G401.6 (cell line): ENCODE data around the gene NLRC5.
"Not testable (repeated sequence)": the region's sequence is repeated elsewhere in the genome, so short reads cannot be mapped to it uniquely, and the experiment has no call there.

Source experiments
- FAIRE-seq: peaks from 2 replicates; lab custom pipeline; 2012; peaks lifted over from hg19 to GRCh38; lab: Jason Lieb, UNC

NLRC5 gene

DNA sequence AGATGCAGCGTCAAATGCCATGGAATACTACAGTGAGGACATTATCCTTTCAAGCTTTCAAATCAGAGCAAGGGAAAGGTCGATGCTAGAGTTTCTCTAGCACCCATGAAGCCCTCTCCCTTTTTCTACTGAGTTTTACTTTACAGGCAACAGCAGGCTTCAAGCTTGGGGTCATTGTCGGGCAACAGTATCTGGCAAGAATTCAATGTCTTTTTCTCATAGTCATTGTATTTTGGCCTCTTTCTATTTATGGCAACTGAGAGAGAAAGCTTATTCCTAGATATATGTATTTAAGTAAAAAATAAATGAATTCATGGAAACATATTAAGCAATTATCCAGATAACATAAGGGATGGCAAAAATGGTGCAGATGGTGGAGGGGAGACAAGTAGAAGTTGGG is 28.0 kb upstream of the NLRC5 start:
- FAIRE-seq: no peak

DNA sequence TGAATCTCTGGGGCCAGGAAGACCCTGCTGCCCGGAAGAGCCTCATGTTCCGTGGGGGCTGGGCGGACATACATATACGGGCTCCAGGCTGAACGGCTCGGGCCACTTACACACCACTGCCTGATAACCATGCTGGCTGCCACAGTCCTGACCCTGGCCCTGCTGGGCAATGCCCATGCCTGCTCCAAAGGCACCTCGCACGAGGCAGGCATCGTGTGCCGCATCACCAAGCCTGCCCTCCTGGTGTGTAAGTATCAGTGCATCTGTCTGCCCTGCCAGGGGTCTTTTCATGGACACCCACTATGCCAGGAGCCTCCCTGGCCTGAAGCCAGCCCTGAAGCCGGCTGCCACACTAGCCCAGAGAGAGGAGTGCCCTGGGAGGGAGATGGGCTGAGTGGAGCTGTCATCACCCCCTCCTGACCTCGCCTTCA is 27.5 kb upstream of the NLRC5 start, which contains the start of gene CETP:
Gene CETP, plus strand, starts transcription at position 100 of the 431 bp plus-strand sequence. Its CDS starts 30 bp downstream, at position 130.
- FAIRE-seq: no peak

DNA sequence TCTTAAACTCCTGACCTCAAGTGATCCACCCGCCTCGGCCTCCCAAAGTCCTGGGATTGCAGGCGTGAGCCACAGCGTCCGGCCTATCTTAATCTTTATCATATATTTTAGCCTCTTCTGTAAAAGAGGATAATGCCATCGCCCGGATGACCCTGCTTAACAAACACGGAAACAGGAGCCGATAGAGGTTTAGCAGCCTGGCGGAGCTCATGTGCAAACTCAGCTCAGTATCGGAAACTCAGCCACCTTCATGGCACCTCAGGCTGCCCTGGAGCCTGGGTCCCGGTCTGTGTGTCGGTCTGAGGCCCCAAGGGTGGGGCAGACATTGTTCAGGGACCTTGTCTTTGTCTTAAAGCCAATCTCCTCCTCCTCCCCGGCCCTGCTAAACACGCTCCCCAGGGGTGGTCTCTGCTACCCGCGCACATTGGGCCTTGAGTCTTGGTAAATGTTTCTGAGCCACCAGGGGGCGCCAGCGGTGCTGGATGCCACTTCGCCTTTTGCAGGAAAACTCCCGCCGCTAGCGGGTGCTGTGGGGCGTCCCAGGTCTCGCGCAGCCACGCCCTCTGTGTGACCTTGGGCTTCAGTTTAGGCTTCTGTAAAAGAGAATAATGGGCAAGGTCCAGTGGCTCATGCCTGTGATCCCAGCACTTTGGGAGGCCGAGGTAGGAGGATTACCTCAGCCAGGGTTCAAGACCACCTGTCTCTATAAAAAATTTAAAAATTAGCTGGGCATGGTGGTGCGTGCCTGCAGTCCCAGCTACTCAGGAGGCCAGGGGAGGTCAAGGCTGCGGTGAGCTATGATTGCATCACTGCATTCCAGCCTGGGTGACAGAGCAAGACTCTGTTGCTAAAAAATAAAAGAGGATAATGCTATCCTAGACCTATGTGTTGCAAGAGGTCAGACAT is 24.9 kb upstream of the NLRC5 start:
- FAIRE-seq: no peak

DNA sequence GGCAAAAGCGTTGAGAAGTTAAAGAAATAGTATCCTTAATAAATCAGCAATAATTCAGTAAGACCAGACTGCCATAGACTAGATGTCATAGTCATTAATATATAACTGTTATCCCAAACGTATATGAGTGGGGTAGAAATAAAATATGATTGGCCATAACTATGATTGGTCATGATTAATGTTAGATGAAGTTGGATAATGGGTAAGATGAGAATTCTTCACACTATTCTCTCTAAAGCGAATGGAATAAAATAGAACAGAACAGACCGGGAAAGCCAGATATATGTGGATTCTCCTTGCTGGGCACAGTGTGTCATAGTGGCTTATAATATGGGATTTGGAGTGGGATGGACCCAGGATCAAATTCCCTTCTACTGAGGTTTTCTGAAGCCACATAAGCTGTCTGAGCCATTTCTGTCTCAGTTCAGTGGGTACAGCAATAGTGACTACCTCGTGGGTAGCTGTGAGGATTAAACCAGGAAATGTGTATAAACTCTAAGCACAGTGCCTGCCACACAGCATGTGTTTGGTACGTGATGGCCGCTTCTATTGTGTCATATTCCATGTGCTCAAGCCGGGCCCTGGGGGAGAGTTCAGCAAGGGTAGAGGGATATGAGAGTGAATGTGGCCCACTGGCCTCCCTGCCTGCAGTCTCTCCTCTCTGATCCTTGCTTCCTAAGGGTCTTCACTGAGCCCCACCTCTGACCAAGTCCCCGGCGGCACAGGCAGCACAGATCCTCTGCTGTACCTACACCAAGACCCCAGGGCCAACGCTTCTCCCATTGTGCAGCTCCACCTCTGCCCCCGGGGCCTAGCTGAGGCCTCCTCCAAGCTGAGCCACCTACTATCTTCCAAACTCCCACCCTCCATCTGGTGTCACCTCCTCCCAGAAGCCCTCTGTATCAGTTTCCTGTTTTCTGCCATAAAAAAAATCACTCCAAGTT is 23.9 kb upstream of the NLRC5 start:
- no peak for FAIRE-seq

DNA sequence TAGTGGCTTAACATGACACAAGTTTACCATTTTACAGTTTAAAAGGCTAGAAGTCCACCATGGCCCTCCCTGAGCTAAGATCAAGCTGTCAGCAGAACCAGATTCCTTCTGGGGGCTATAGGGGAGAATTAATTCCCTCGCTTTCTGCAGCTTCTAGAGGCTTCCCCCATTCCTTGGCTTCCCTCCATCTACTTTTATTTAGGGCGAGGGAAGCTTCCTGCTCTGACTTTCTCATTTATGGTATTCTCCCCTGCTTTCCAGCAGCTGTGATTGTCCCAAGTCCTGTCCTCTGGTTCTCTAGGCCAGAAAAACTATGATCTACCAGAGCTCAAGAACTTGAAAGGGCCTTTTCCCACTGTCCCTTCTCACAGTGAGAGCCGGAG is 23.3 kb upstream of the NLRC5 start:
- FAIRE-seq: no peak

DNA sequence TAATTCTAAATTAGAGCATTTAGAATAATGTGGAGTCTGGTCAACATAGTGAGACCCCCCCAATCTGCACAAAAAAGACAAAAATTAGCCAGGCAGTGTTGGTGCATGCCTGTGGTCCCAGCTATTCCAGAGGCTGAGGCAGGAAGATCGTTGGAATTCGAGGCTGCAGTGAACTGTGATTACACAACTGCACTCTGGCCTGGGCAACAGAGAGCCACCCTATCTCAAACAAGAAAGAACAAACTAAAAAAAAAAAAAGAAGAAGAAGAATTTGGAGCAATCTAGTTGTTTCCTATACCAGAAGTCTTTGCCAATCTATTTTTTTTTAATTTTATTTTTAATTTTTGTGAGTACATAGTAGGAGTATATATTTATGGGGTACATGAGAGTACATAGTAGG is 21.6 kb upstream of the NLRC5 start:
- no peak for FAIRE-seq

DNA sequence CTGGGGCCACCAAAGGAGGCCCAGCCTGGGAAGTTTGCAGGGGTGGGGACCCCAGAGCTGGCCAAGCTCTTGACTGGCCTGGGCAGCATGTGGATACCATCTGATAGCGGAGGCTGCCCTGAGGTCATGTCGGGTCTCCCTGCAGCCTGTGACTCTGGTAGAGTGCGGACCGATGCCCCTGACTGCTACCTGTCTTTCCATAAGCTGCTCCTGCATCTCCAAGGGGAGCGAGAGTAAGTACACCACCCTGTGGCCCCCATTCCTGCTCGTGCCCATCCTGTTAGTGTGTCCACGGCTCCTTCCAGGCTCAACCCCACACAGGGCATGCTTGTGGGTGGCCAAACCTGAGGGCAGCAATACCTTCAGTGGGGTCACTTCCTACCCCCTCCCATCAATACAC is 19.6 kb upstream of the NLRC5 start:
- FAIRE-seq: no peak

DNA sequence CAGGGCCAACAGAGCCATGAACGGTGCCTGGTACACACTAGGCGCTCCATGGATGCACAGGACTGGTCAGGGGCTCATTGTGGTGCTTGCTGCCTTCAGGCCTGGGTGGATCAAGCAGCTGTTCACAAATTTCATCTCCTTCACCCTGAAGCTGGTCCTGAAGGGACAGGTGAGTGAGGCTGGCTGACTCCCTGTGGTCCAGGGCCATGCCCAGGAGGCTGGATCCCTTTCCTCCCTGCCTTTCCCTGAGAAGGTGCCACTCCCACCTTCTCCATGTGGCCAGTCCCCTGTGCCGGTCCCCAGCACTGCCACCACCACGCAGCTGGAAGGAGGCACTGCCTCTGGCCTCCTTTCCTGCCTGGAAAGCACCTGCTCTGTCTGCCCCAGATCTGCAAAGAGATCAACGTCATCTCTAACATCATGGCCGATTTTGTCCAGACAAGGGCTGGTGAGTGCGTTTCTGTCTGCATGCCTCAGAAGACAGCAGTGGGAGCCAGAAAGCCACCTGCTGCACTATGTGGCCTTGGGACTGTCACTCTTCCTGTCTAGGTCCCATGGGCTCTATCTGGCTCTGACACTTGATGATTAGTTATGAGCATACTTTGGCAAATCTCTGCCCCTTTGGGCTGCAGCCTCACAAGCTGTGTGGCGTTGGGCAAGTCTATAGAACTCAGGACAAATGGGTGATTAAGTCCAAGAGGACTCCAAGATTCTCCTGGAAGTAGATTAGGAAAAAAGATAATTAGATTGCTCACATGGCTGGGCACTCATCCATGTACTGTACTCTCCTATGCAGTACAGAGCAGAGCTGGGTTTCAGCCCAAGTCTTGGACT is 18.2 kb upstream of the NLRC5 start:
- no peak for FAIRE-seq

DNA sequence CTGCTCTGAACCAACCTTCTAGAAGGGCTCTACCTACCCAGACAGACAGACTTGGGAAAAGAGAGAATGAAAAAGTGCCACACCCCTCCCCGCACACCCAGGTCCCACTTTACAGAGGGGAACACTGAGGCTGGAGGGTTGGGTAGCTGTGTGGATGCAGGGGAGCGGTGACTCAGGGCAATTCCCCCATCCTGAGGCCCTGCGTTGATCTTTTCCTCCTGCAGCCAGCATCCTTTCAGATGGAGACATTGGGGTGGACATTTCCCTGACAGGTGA is 17.7 kb upstream of the NLRC5 start:
- FAIRE-seq: no peak

DNA sequence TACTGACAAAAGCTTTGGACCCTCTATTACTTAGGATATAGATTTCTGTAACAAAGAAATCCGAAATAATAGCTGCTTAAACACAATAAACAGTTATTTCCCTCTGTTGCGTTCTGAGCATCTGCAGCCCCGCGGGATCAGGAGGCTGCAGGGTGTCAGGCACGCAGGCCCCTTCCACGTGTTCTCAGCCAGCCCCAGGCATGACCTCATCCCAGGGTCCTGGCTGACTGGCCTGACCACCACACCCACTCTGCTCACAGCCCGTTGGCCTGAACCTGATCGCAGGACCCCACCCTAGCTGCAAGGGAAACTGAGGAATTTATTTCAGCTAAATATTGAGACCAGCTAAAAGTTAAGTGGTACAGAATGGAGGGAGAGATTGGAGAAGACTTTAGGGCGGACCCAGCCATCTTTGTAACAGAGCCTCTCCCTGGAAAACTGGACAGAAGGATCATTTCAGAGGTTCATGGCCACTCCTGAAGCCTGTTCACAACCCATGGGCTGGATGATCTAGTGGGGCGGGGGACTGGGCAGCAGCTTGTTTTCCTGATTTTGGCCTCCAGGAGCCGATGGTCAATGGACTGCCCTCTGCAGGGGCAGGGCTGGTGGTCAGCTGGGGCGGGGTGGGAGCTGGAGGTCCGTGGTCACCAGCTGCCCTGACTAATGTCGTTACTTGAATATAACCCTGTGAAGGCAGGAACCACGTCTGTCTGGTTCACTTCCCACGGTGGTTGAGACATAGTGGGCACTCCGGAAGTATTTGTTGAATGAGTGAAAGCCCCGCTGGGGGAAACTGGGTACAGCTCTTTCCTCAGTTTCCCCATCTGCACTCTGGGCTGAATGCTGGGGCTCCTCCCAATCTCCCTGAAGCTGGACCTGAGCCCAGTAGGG is 16.7 kb upstream of the NLRC5 start:
- no peak for FAIRE-seq

DNA sequence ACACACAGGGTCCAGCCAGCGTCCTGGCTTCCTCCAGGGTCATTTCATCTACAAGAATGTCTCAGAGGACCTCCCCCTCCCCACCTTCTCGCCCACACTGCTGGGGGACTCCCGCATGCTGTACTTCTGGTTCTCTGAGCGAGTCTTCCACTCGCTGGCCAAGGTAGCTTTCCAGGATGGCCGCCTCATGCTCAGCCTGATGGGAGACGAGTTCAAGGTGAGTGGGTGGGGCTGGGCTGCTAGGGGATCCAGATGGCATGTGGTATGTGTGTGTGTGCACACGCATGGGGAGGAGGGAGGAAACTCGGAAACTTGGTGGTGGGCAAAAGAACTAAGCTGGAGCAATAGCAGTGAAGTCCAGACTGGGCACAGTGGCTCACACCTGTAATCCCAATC is 16.1 kb upstream of the NLRC5 start:
- no peak for FAIRE-seq

DNA sequence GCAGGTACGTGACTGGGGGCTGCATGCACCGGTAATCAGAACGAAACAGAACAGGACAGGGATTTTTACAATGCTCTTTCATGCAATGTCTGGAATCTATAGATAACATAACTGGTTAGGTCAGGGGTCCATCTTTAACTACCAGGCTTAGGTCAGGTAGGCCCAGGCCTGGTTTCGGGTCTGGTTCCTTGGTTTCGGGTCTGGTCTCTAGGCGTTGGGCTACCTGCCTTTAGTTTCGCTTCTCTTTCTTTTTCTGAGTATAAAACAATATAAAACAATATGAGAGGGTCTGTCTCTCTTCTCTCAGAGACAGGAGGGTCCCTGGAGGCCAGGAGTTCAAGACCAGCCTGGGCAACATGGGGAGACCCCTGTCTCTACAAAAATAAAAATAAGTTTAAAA is 15.5 kb upstream of the NLRC5 start:
- not testable (repeated sequence) for FAIRE-seq

DNA sequence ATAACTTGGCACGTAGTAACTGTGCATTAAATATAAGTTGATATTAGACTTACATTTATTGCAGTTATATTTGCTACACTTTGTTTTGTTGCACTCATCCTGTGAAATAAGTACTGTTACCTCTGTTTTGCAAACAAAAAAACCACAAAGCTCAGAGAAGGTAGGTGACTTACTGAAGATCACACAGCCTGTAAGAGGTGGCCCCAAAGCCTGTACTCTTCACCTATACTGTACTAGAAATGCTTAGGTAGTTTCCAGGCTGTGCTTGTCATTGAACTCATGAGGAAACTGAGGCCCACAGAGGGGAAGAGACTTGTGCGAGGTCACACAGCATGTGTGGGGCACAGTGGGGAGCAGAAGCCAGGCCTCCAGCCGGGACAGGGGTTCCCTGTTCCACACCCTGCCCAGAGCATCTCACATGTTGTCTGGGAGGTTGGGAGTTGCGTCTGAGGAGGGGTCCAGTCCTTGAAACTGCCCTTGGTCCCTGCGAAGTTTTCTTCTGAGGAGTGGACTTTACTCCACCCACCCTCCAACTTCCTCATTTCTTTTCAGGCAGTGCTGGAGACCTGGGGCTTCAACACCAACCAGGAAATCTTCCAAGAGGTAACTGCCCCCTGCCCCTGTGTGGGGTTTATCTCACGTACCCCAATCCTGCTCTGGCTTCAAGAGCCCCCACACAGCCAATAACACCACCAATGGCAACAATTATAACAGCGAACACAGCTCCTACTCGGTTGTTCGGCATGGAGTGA is 14.6 kb upstream of the NLRC5 start:
- FAIRE-seq: no peak

DNA sequence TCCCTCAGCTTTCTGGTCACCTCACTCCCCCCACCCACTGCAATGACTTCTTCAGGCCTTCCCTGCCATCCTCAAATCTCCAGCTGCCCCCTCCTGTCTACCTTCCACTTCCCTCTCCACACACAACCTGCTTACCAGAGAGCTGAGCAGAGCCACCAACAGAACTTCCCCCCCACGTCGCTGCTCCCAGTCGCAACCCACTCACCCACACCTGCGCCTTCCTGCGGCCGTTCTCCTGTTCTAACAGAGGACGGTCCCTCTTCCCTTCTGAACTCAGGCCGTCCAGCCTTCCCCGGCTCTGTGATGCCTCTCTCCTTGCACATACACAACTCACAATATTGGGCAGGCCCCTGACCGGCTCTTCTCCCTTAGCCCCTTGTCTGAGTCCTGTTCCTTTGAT is 13.6 kb upstream of the NLRC5 start:
- FAIRE-seq: no peak

DNA sequence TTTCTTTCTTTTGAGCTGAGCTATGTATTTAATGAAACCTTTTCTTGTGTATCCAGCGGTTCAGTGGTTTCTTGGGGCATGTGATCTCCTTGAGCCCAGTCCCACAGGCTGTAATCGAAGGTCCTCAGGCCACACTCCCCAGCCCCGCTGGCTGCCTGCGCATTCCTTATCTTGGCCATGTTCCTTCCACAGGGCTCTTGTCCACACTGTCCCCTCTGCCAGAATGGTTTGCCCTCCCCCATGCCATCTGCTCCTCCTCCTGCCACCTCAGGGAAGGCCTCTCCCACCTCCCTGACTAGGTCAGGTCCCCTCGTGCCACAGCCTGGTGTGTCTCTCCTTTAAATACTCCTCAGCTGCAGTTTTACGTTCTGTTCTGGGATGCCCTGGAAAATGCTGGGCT is 12.1 kb upstream of the NLRC5 start:
- FAIRE-seq: no peak

DNA sequence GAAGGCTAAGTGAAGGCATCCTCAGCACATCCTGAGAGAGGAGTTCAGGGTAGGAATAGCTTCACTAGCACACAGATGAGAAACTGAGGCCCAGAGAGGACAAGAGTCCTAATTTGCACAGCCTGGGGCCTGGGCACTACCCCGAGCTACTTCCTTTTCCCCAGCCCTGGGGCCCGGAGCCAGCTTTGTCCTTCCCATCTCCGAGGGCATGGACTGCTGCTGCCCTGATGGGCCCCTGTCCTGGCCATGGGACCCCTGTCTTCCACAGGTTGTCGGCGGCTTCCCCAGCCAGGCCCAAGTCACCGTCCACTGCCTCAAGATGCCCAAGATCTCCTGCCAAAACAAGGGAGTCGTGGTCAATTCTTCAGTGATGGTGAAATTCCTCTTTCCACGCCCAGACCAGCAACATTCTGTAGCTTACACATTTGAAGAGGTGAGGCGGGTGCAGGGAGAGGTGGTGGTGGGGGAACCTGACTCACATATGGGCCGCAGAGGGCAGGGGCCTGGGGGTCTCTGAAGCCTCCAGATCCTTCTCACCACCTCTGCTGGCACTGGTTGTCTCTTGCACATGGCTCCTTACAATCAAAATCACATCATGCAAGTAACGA is 11.4 kb upstream of the NLRC5 start:
- FAIRE-seq: no peak

DNA sequence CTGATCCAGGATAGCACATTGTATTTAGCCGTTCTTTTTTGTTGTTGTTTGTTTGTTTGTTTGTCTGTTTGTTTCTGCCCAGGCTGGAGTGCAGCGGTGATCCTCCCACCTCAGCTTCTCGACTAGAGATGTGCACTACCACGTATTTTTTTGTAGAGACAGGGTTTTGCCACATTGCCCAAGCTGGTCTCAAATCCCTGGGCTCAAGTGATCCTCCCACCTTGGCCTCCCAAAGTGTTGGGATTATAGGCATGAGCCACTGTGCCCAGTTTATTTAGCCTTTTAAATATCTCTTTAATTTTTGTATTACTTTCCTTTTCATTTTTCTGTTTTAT is 9.2 kb upstream of the NLRC5 start:
- FAIRE-seq: no peak

DNA sequence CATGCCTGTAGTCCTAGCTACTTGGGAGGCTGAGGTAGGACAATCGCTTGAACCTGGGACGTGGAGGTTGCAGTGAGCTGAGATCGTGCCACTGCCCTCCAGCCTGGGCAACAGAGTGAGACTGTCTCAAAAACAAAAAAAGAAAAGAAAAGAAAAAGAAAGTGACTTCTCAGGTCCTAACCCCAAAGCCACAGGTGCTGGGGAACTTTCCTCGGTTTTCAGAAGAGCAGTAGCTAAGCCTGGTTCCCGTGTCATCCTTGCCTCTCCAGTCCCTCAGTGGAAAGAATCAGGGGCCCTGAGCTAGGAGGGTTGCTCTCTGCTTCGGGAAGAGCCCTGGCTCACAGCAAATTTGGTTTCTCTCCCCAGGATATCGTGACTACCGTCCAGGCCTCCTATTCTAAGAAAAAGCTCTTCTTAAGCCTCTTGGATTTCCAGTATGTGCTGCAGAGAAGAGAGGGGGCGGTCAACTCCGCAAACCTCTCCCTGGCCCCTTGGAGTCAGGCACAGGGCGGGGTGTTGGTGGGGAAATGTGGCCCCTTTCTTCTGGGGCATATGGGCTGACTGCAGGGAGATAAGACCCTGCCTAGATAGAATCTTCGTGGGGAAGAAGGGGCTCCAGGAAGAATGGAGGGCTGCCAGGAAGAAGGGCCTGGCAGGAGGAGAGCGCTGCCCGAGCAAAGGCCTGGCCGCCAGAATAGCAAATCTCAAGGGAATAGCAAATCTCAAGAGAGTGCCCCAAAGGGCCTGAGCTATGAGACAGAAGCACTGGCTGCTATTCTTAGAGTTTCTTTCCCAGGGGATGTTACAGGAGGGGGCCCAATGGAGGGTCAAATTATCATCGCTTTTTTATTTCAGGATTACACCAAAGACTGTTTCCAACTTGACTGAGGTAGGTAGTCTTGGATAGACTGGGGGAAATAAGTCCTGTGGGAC is 8.3 kb upstream of the NLRC5 start:
- FAIRE-seq: no peak

DNA sequence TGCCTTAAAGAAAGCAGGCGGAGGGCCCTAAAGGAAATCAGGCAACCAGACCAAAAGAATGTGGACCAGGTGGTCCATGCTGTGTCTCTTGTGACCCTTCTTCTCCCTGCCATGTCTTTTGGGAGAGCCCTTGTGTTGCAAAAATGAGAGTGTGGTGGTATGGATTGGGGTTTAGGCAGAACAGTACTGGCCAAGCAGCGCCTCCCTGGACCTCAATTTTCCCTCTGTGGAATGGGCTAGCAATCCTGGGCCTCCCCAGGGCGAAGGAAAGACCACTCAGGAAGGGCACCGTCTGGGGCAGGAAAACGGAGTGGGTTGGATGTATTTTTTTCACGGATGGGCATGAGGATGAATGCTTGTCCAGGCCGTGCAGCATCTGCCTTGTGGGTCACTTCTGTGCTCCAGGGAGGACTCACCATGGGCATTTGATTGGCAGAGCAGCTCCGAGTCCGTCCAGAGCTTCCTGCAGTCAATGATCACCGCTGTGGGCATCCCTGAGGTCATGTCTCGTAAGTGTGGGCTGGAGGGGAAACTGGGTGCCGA is 7.6 kb upstream of the NLRC5 start:
- FAIRE-seq: no peak
